B cell (primary cell): ENCODE data around the gene ADAMTS8.

Experiments
- CTCF ChIP-seq: fragments of 200-600 bp; IDR thresholded peaks from one replicate; pipeline ENCODE4 v1.8.0; 2022; ENCODE audit warnings: antibody characterized with exemption, mild to moderate bottlenecking
- EZH2 ChIP-seq: IDR thresholded peaks from 2 replicates; pipeline ENCODE4 v1.6.1; 2012; ENCODE audit warnings: borderline replicate concordance, low read depth, mild to moderate bottlenecking, moderate library complexity, low read length; ENCODE audit not compliant: insufficient read depth, poor library complexity, severe bottlenecking

GRCh38 chr11:130427581-130428315 lies 661 bp downstream of the ADAMTS8 start:
- TF ChIP-seq CTCF (no peak), EZH2 (no peak)
